H1 (cell line): Measurements from ENCODE around the gene LPAR6. TPM values are rescaled to one million over a fixed set of nuclear protein-coding genes. Genes with fewer than 3 reads are reported as not detected.

ENCODE experiments used
- CTCF ChIA-PET: fragments of 300-600 bp; sonication (Branson Sonifier 250); formaldehyde crosslinking; loops from one replicate; lab custom pipeline; 2021; ENCODE audit not compliant: partially characterized antibody; lab: Charles Lee
- POLR2A ChIA-PET: fragments of 300-600 bp; sonication (Branson Sonifier 250); formaldehyde crosslinking; loops from one replicate; lab custom pipeline; 2021; ENCODE audit warnings: inconsistent platforms; ENCODE audit not compliant: partially characterized antibody; lab: Charles Lee
- DNase-seq, 2 experiments: peaks; one replicate each; pipeline versions ENCODE4 v3.0.0 to v3.0.0-alpha.2; 2010 to 2022; ENCODE audit warnings: low spot score in 2 of 2, low read depth in 1 of 2, mixed read lengths in 1 of 2
- FAIRE-seq: peaks from 2 replicates; lab custom pipeline; 2011; peaks lifted over from hg19 to GRCh38; lab: Jason Lieb, UNC
- H2AFZ ChIP-seq: 2 replicates; pipeline ENCODE4 v1.8.1; 2012; ENCODE audit warnings: low read length, inconsistent platforms
- H2AK5ac ChIP-seq: 2 replicates; pipeline ENCODE4 v1.6.1; 2013; ENCODE audit warnings: low read depth, low read length
- H2BK120ac ChIP-seq: replicated peaks from 2 replicates; pipeline ENCODE3; 2013; ENCODE audit warnings: low read depth, low read length, inconsistent platforms
- H2BK12ac ChIP-seq: 2 replicates; pipeline ENCODE4 v1.6.1; 2013; ENCODE audit warnings: low read depth, low read length
- H2BK15ac ChIP-seq: 2 replicates; pipeline ENCODE4 v1.6.1; 2013; ENCODE audit warnings: low read length
- H2BK20ac ChIP-seq: 2 replicates; pipeline ENCODE4 v1.6.1; 2013; ENCODE audit warnings: low read length
- H2BK5ac ChIP-seq: 2 replicates; pipeline ENCODE4 v1.6.1; 2013; ENCODE audit warnings: low read depth, low read length
- H3K14ac ChIP-seq: 2 replicates; pipeline ENCODE4 v1.6.1; 2013; ENCODE audit warnings: inconsistent platforms; ENCODE audit not compliant: insufficient read length
- H3K18ac ChIP-seq: 2 replicates; pipeline ENCODE4 v1.6.1; 2013; ENCODE audit warnings: low read length; ENCODE audit errors: extremely low read depth
- H3K23ac ChIP-seq: 2 replicates; pipeline ENCODE4 v1.6.1; 2013; ENCODE audit warnings: inconsistent platforms; ENCODE audit not compliant: insufficient read length
- H3K23me2 ChIP-seq: 2 replicates; pipeline ENCODE4 v1.6.1; 2013; ENCODE audit warnings: low read depth, low read length
- H3K27ac ChIP-seq: 2 replicates; pipeline ENCODE4 v1.6.1; 2011; ENCODE audit warnings: low read depth, low read length, inconsistent platforms
- H3K27me3 ChIP-seq, 4 experiments: replicated peaks in 1 of 4; 1 replicate in 1 of 4; 2 replicates in 3 of 4; pipeline versions ENCODE4 v1.6.1 to v1.8.1; 2011 to 2013; ENCODE audit warnings: low read length in 3 of 4, mild to moderate bottlenecking in 3 of 4, inconsistent platforms in 2 of 4, mixed read lengths in 2 of 4, moderate library complexity in 1 of 4; ENCODE audit not compliant: control insufficient read depth in 3 of 4, insufficient read depth in 3 of 4; ENCODE audit errors: extremely low read depth in 1 of 4
- H3K36me3 ChIP-seq, 4 experiments: 2 replicates each; pipeline versions ENCODE4 v1.6.1 to v1.8.1; 2011 to 2013; ENCODE audit warnings: mild to moderate bottlenecking in 4 of 4, low read length in 3 of 4, moderate library complexity in 2 of 4, control low read depth in 1 of 4, inconsistent platforms in 1 of 4; ENCODE audit not compliant: insufficient read depth in 4 of 4, control insufficient read depth in 2 of 4
- H3K4ac ChIP-seq: replicated peaks from 2 replicates; pipeline ENCODE3; 2013; ENCODE audit warnings: low read length, low read depth, mixed read lengths, inconsistent platforms; ENCODE audit not compliant: insufficient read length
- H3K4me1 ChIP-seq, 4 experiments: replicated peaks in 1 of 4; 1 replicate in 1 of 4; 2 replicates in 3 of 4; pipeline versions ENCODE4 v1.6.1 to v1.8.1; 2011 to 2013; ENCODE audit warnings: low read length in 3 of 4, inconsistent platforms in 2 of 4, mixed read lengths in 1 of 4; ENCODE audit not compliant: insufficient read depth in 4 of 4, control insufficient read depth in 3 of 4
- H3K4me2 ChIP-seq, 2 experiments: 2 replicates each; pipeline versions ENCODE4 v1.6.1 to v1.8.1; 2011 to 2013; ENCODE audit warnings: low read depth in 2 of 2, low read length in 2 of 2, control low read depth in 1 of 2, inconsistent platforms in 1 of 2, mild to moderate bottlenecking in 1 of 2; ENCODE audit not compliant: insufficient read depth in 1 of 2
- H3K4me3 ChIP-seq, 4 experiments: fragments of 200-600, 300-600 bp in 1 of 4; sonication (generic), shearing (Covaris generic), sonication (Bioruptor Twin) in 1 of 4; 2 replicates each; pipeline versions ENCODE4 v1.5.1 to v1.8.1; 2011 to 2016; ENCODE audit warnings: low read length in 4 of 4, low read depth in 3 of 4, control low read depth in 2 of 4, inconsistent platforms in 2 of 4, mild to moderate bottlenecking in 2 of 4, mixed read lengths in 1 of 4, moderate library complexity in 1 of 4; ENCODE audit not compliant: insufficient read depth in 2 of 4; ENCODE audit errors: extremely low read depth in 1 of 4
- H3K56ac ChIP-seq: replicated peaks from 2 replicates; pipeline ENCODE3; 2013; ENCODE audit warnings: low read depth, mild to moderate bottlenecking, mixed read lengths, low read length, inconsistent platforms; ENCODE audit not compliant: insufficient read length
- H3K79me1 ChIP-seq: 2 replicates; pipeline ENCODE4 v1.6.1; 2013; ENCODE audit warnings: low read depth, low read length, control low read depth
- H3K79me2 ChIP-seq, 2 experiments: 2 replicates each; pipeline versions ENCODE4 v1.6.1 to v1.8.1; 2012 to 2013; ENCODE audit warnings: low read length in 2 of 2, mild to moderate bottlenecking in 2 of 2, inconsistent platforms in 1 of 2; ENCODE audit not compliant: insufficient read depth in 2 of 2, control insufficient read depth in 1 of 2
- H3K9ac ChIP-seq, 4 experiments: replicated peaks in 1 of 4; 1 replicate in 1 of 4; 2 replicates in 3 of 4; pipeline versions ENCODE4 v1.6.1 to v1.8.1; 2011 to 2013; ENCODE audit warnings: low read depth in 3 of 4, low read length in 3 of 4, control low read depth in 2 of 4, mild to moderate bottlenecking in 2 of 4, moderate library complexity in 2 of 4, inconsistent platforms in 1 of 4; ENCODE audit errors: extremely low read depth in 1 of 4
- H3K9me3 ChIP-seq, 2 experiments: 2 replicates each; pipeline versions ENCODE4 v1.6.1 to v1.8.1; 2012 to 2013; ENCODE audit warnings: mild to moderate bottlenecking in 2 of 2, moderate library complexity in 2 of 2, control low read depth in 1 of 2, inconsistent platforms in 1 of 2, low read depth in 1 of 2, low read length in 1 of 2, mixed read lengths in 1 of 2; ENCODE audit not compliant: insufficient read depth in 2 of 2
- H4K20me1 ChIP-seq, 2 experiments: replicated peaks in 1 of 2; 2 replicates each; pipeline versions ENCODE3 to v1.8.1; 2011 to 2013; ENCODE audit warnings: inconsistent platforms in 2 of 2, low read length in 2 of 2, mild to moderate bottlenecking in 1 of 2; ENCODE audit not compliant: insufficient read depth in 2 of 2, control insufficient read depth in 1 of 2
- H4K5ac ChIP-seq: 2 replicates; pipeline ENCODE4 v1.6.1; 2013; ENCODE audit warnings: low read length, low read depth, mixed read lengths, inconsistent platforms; ENCODE audit not compliant: insufficient read length
- H4K8ac ChIP-seq: 2 replicates; pipeline ENCODE4 v1.8.0; 2013; ENCODE audit warnings: mild to moderate bottlenecking, moderate library complexity, low read length, inconsistent platforms; ENCODE audit not compliant: insufficient read depth; ENCODE audit errors: extremely low read depth
- H4K91ac ChIP-seq: replicated peaks from 2 replicates; pipeline ENCODE3; 2013; ENCODE audit warnings: low read length, mixed read lengths, inconsistent platforms; ENCODE audit not compliant: insufficient read length
- BACH1 ChIP-seq: IDR thresholded peaks from 2 replicates; pipeline ENCODE4 v1.6.1; 2012; ENCODE audit warnings: low read length, improper control_type of control experiment
- BRCA1 ChIP-seq: IDR thresholded peaks from 2 replicates; pipeline ENCODE4 v1.6.1; 2012; ENCODE audit warnings: low read depth, low read length, improper control_type of control experiment
- CTBP2 ChIP-seq: IDR thresholded peaks from 2 replicates; pipeline ENCODE4 v1.7.0; 2011; ENCODE audit warnings: borderline replicate concordance, mild to moderate bottlenecking, moderate library complexity, mixed read lengths, low read length; ENCODE audit not compliant: insufficient read depth, insufficient read length
- FOSL1 ChIP-seq: IDR thresholded peaks from 2 replicates; pipeline ENCODE4 v1.6.1; 2011; ENCODE audit warnings: mild to moderate bottlenecking, low read depth, low read length, moderate library complexity; ENCODE audit not compliant: insufficient read depth
- HDAC6 ChIP-seq: IDR thresholded peaks from one replicate; pipeline ENCODE4 v1.7.1; 2012; ENCODE audit warnings: low read depth, mild to moderate bottlenecking, inconsistent platforms, low read length, moderate library complexity
- POLR2AphosphoS5 ChIP-seq: IDR thresholded peaks from 2 replicates; pipeline ENCODE4 v1.6.1; 2011; ENCODE audit warnings: low read depth, low read length
- RXRA ChIP-seq: IDR thresholded peaks from 2 replicates; pipeline ENCODE4 v1.6.1; 2011; ENCODE audit warnings: low read depth, mild to moderate bottlenecking, low read length, moderate library complexity; ENCODE audit not compliant: insufficient read depth
- WGBS, 2 experiments: shearing (Covaris generic) in 1 of 2; methylation state at CpG; one replicate each; pipeline versions ENCODE4 v1.1.6 to v1.1.7; 2013 to 2015; ENCODE audit warnings: low lambda C conversion rate in 2 of 2, mixed read lengths in 2 of 2, inconsistent platforms in 1 of 2, low coverage in 1 of 2, missing lambda C conversion rate in 1 of 2; ENCODE audit not compliant: insufficient replicate concordance in 2 of 2, insufficient coverage in 1 of 2, insufficient read length in 1 of 2; ENCODE audit errors: extremely low coverage in 1 of 2, missing lambda C conversion rate in 1 of 2; 5-methylcytosine and 5-hydroxymethylcytosine counted together
- polyA plus RNA-seq, 7 experiments: library from polyadenylated mRNA; depleted of rRNA in 3 of 7; stranded (reverse) in 5 of 7; unstranded in 2 of 7; fragments of >200 nt in 5 of 7; fragments of 200-250 nt in 2 of 7; gene quantifications; 1 replicate in 5 of 7; 2 replicates in 1 of 7; 4 replicates in 1 of 7; pipeline versions ENCODE4 v1.2.1 to v1.2.3, GENCODE V29; 2011 to 2013; ENCODE audit warnings: missing spikeins in 2 of 7, mixed read lengths in 2 of 7
- total RNA-seq: library from RNA; stranded (reverse); fragmentation: NEBNext Ultra II Directional; extraction: Animal tissue kit (Norgen Biotek cat#: 25700); gene quantifications from 2 replicates; pipeline ENCODE4 v1.2.1, GENCODE V29; 2021

LPAR6 gene
- total and polyA plus RNA-seq, 2 of the 8 experiments (the other 6 are each of a cell fraction or from before 2014, with no cell fraction given), result 0.50 to 0.97 TPM

DNA sequence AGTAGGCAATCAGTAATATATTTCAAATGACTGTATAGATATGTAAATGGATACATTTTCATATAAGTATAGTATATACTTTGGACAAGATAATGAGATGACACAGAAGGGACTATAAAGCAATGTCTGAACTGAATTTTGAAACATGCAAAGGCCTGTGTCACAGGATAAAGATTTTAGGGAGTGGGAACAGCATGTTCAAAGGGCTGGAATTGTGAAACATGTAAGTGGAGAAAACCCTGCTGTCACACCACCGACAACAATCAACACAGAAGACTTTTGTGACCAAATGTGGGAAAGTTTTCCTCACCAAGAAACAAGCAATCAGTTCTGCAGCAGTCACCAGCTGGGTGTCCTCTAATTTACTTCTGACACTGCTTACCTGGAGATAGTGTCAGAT is 42.9 kb downstream of the LPAR6 start:
- 89% methylated on average over 1 of the region's 1 CpG; no CpG with 5 or more reads in 1 of the 2 experiments for WGBS, 2 experiments
- H3K18ac ChIP-seq, result no peak overlapping the region
- FAIRE-seq (no peak), DNase-seq (no peak)
- H2BK15ac ChIP-seq, result no peak overlapping the region
- H3K27me3 ChIP-seq, result no peaks in the 10 kb centered on the region
- no peak overlapping the region for H3K4me3 ChIP-seq
- no peak overlapping the region for H3K56ac ChIP-seq
- no peak overlapping the region for H3K4me2 ChIP-seq
- no peak overlapping the region for H2BK20ac ChIP-seq
- H3K4ac ChIP-seq, result no peak overlapping the region
- H3K14ac ChIP-seq, result no peak overlapping the region
- no peak overlapping the region for H2AK5ac ChIP-seq
- H4K91ac ChIP-seq, result no peak overlapping the region
- H3K9ac ChIP-seq, result no peak overlapping the region
- H3K4me1 ChIP-seq, result no peaks in the 10 kb centered on the region
- no peak overlapping the region for H2BK12ac ChIP-seq
- H3K23me2 ChIP-seq, result no peaks in the 10 kb centered on the region
- CTCF ChIA-PET, result no interaction called here
- no peaks in the 10 kb centered on the region for H3K9me3 ChIP-seq
- no peak overlapping the region for H2AFZ ChIP-seq
- no peak overlapping the region for H2BK120ac ChIP-seq
- no peak overlapping the region for H4K5ac ChIP-seq
- H3K27ac ChIP-seq, result no peak overlapping the region
- H3K36me3 ChIP-seq, result peaks cover 0 to under 1% (median 0%) of the 10 kb centered on the region in 4 experiments; a peak in 1 of 8 replicates
- H3K79me1 ChIP-seq, result no peaks in the 10 kb centered on the region
- H2BK5ac ChIP-seq, result no peak overlapping the region
- H3K23ac ChIP-seq, result no peak overlapping the region
- H3K79me2 ChIP-seq, result no peaks in the 10 kb centered on the region
- H4K20me1 ChIP-seq, result no peaks in the 10 kb centered on the region
- H4K8ac ChIP-seq, result no peak overlapping the region; the same call in 1 of the 2 replicates
- POLR2A ChIA-PET, result no interaction called here
- TF ChIP-seq POLR2AphosphoS5 (no peak), HDAC6 (no peak), FOSL1 (no peak), CTBP2 (no peak), BACH1 (no peak), RXRA (no peak), BRCA1 (no peak)
